ENCODE measurements around the gene CFAP210. TPM values are rescaled to one million over a fixed set of nuclear protein-coding genes. Genes with fewer than 3 reads are reported as not detected.

Gene CFAP210
- total and polyA plus RNA-seq, 3 donors from 2014 or later = 12.6 to 21.8 (median 17.2) TPM

- H3K4me3 ChIP-seq = no peak overlapping the region
- intact Hi-C loops (cut with DNase I; ENCODE audit: low total_unique reads) = no loop called here
- H3K36me3 ChIP-seq (ENCODE audit: low read depth, missing control alignments) = no peaks in the 10 kb centered on the region
- no peaks in the 10 kb centered on the region for H3K27me3 ChIP-seq
- 90 to 98% methylated on average over 2 of the region's 2 CpGs for WGBS, 2 donors
- no peaks in the 10 kb centered on the region for H3K9me3 ChIP-seq
- DNase-seq = no peak
- H3K4me1 ChIP-seq = no peaks in the 10 kb centered on the region
- TF ChIP-seq POLR2A (IDR thresholded peaks at IDR 0.05) (no peak), CTCF (IDR thresholded peaks at IDR 0.05) (no peak)
- no peak overlapping the region for H3K27ac ChIP-seq
Measured at GRCh38 chr2:169673921-169674320, 20.3 kb downstream of the CFAP210 start.

GRCh38 chr2:169673106-169673505 lies 21.1 kb downstream of the CFAP210 start:
- WGBS, 2 donors = 53 to 72% methylated on average over 3 of the region's 3 CpGs
- Histone ChIP-seq H3K36me3 (ENCODE audit: low read depth, missing control alignments) (no peaks in the 10 kb centered on the region), H3K4me1 (no peaks in the 10 kb centered on the region), H3K4me3 (no peak overlapping the region), H3K27ac (no peak overlapping the region), H3K27me3 (no peaks in the 10 kb centered on the region), H3K9me3 (no peaks in the 10 kb centered on the region)
- intact Hi-C loops (cut with DNase I; ENCODE audit: low total_unique reads) = no loop called here
- no peak for TF ChIP-seq POLR2A (IDR thresholded peaks at IDR 0.05)
- no peak for TF ChIP-seq CTCF (IDR thresholded peaks at IDR 0.05)
- DNase-seq = no peak

- DNase-seq = no peak
- no peaks in the 10 kb centered on the region for H3K9me3 ChIP-seq
- H3K4me1 ChIP-seq = no peaks in the 10 kb centered on the region
- no peak for TF ChIP-seq POLR2A (IDR thresholded peaks at IDR 0.05)
- TF ChIP-seq CTCF (IDR thresholded peaks at IDR 0.05) = no peak
- H3K4me3 ChIP-seq = no peak overlapping the region
- H3K27me3 ChIP-seq = no peaks in the 10 kb centered on the region
- intact Hi-C loops (cut with DNase I; ENCODE audit: low total_unique reads) = no loop called here
- 83 to 85% methylated on average over 6 of the region's 6 CpGs for WGBS, 2 donors
- no peaks in the 10 kb centered on the region for H3K36me3 ChIP-seq (ENCODE audit: low read depth, missing control alignments)
- H3K27ac ChIP-seq = no peak overlapping the region
Measured at GRCh38 chr2:169672406-169672805, 21.8 kb downstream of the CFAP210 start.

GRCh38 chr2:169670937-169671336 lies 23.3 kb downstream of the CFAP210 start:
- DNase-seq = no peak
- no peaks in the 10 kb centered on the region for H3K27me3 ChIP-seq
- no peaks in the 10 kb centered on the region for H3K4me1 ChIP-seq
- H3K4me3 ChIP-seq = no peak overlapping the region
- 81 to 91% methylated on average over 4 of the region's 4 CpGs for WGBS, 2 donors
- no peaks in the 10 kb centered on the region for H3K9me3 ChIP-seq
- no peaks in the 10 kb centered on the region for H3K36me3 ChIP-seq (ENCODE audit: low read depth, missing control alignments)
- TF ChIP-seq CTCF (IDR thresholded peaks at IDR 0.05) = no peak
- TF ChIP-seq POLR2A (IDR thresholded peaks at IDR 0.05) = no peak
- intact Hi-C loops (cut with DNase I; ENCODE audit: low total_unique reads) = no loop called here
- no peak overlapping the region for H3K27ac ChIP-seq

- DNase-seq = no peak
- intact Hi-C loops (cut with DNase I; ENCODE audit: low total_unique reads) = no loop called here
- no peak for TF ChIP-seq POLR2A (IDR thresholded peaks at IDR 0.05)
- no peak for TF ChIP-seq CTCF (IDR thresholded peaks at IDR 0.05)
- H3K4me1 ChIP-seq = no peaks in the 10 kb centered on the region
- H3K27me3 ChIP-seq = no peaks in the 10 kb centered on the region
- no peak overlapping the region for H3K4me3 ChIP-seq
- 78 to 86% methylated on average over 2 of the region's 2 CpGs for WGBS, 2 donors
- no peaks in the 10 kb centered on the region for H3K36me3 ChIP-seq (ENCODE audit: low read depth, missing control alignments)
- no peaks in the 10 kb centered on the region for H3K9me3 ChIP-seq
- H3K27ac ChIP-seq = no peak overlapping the region
Measured at GRCh38 chr2:169670215-169670651, 24.0 kb downstream of the CFAP210 start.
